Measurements from ENCODE around the gene EYS. TPM values are rescaled to one million over a fixed set of nuclear protein-coding genes. Genes with fewer than 3 reads are reported as not detected.

Gene EYS
- total RNA-seq, 1 donor from 2014 or later: not detected

GRCh38 chr6:64811119-64811518 lies 895.9 kb downstream of the EYS start:
- ATAC-seq: no peak

- no peak for ATAC-seq
These were observed 899.2 kb downstream of the EYS start for GRCh38 chr6:64807785-64808184.

- ATAC-seq: no peak
These were observed 903.4 kb downstream of the EYS start for GRCh38 chr6:64803470-64804166.

GRCh38 chr6:64792534-64792933 lies 914.5 kb downstream of the EYS start:
- ATAC-seq: no peak

GRCh38 chr6:64789476-64789875 lies 917.5 kb downstream of the EYS start:
- ATAC-seq: no peak

- no peak for ATAC-seq
These were observed 920.3 kb downstream of the EYS start for GRCh38 chr6:64786736-64787135.

- no peak for ATAC-seq
These were observed 924.1 kb downstream of the EYS start for GRCh38 chr6:64782877-64783276.

GRCh38 chr6:64777941-64778785 lies 928.9 kb downstream of the EYS start:
- no peak for ATAC-seq

GRCh38 chr6:64776359-64776758 lies 930.7 kb downstream of the EYS start:
- no peak for ATAC-seq

GRCh38 chr6:64774881-64775280 lies 932.1 kb downstream of the EYS start:
- ATAC-seq: no peak

GRCh38 chr6:64750910-64751309 lies 956.1 kb downstream of the EYS start:
- ATAC-seq: peak; percentile 95

- ATAC-seq: no peak
These were observed 969.6 kb downstream of the EYS start for GRCh38 chr6:64737418-64737817.

GRCh38 chr6:64736421-64736950 lies 970.5 kb downstream of the EYS start:
- no peak for ATAC-seq

GRCh38 chr6:64733433-64733832 lies 973.6 kb downstream of the EYS start:
- ATAC-seq: no peak

GRCh38 chr6:64732888-64733287 lies 974.1 kb downstream of the EYS start:
- ATAC-seq: no peak

GRCh38 chr6:64729522-64729921 lies 977.5 kb downstream of the EYS start:
- ATAC-seq: no peak

- ATAC-seq: no peak
These were observed 980.0 kb downstream of the EYS start for GRCh38 chr6:64727075-64727474.

GRCh38 chr6:64724091-64724490 lies 982.9 kb downstream of the EYS start:
- no peak for ATAC-seq

GRCh38 chr6:64723327-64724058 lies 983.5 kb downstream of the EYS start:
- no peak for ATAC-seq

GRCh38 chr6:64721865-64722264 lies 985.2 kb downstream of the EYS start:
- ATAC-seq: no peak

GRCh38 chr6:64717281-64717680 lies 989.7 kb downstream of the EYS start:
- ATAC-seq: no peak

- ATAC-seq: no peak
These were observed 991.4 kb downstream of the EYS start for GRCh38 chr6:64715624-64716023.

GRCh38 chr6:64714073-64714472 lies 993.0 kb downstream of the EYS start:
- ATAC-seq: no peak

Measured in esophagus mucosa (tissue), 1 donor.